ENCODE data around the gene BNC2. TPM values are rescaled to one million over a fixed set of nuclear protein-coding genes. Genes with fewer than 3 reads are reported as not detected.

The BNC2 gene
- total and polyA plus RNA-seq, 4 donors: 3.1 to 51.2 (median 16.9) TPM

DNA sequence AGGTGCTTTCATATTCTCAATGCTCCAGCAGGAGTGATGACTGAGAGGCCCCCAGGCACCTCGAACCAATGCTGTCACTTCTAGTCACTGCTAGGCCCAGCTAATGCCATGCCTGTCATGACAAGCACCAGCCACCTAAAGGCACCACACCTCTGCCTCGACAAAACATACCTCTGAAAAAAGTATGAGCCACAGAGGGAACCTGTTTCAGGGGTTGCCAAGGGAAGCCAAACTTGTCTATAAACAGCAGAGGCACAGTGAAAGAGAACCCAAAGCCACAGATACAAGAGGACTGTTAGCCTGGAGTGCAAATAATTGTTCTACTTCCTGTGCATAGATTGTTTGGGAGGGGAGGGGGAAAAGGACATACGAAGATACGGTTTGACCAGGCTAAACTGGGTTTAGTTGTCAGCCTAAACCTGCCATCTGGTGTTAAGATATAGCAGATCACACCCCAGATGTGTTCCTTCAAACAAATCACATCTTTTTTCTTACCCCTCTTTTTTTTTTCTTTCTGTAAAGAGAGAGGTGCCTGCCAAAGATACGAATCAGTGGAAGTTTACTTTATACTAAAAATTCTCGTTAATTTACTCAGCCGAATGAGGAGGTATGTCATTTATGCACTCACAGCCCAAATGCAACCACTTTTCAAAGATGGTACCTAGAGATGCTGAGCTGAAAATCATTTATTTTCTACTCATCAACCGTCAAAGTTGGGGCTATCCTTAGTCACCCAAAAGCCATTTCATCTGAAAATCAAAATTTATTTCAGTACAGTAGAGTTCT is 45.7 kb downstream of the BNC2 start:
- DNase-seq (ENCODE audit: low read depth in 4 of 6, low spot score in 6 of 6): no peak
- no peak overlapping the region for H3K4me3 ChIP-seq (ENCODE audit: low read depth, low read length)
- no peaks in the 10 kb centered on the region for H3K9me3 ChIP-seq (ENCODE audit: control insufficient read depth, insufficient read depth, low read length)
- WGBS (ENCODE audit: insufficient coverage): 50% methylated on average over 4 of the region's 8 CpGs
- H3K27me3 ChIP-seq (ENCODE audit: control insufficient read depth, insufficient read depth, low read length): peaks cover 8% of the 10 kb centered on the region
- no peak overlapping the region for H3K27ac ChIP-seq (ENCODE audit: low read depth, low read length)
- H3K36me3 ChIP-seq (ENCODE audit: control insufficient read depth, insufficient read depth, low read length): no peaks in the 10 kb centered on the region
- H3K4me1 ChIP-seq (ENCODE audit: control insufficient read depth, insufficient read depth, low read length): peaks cover 4% of the 10 kb centered on the region

DNA sequence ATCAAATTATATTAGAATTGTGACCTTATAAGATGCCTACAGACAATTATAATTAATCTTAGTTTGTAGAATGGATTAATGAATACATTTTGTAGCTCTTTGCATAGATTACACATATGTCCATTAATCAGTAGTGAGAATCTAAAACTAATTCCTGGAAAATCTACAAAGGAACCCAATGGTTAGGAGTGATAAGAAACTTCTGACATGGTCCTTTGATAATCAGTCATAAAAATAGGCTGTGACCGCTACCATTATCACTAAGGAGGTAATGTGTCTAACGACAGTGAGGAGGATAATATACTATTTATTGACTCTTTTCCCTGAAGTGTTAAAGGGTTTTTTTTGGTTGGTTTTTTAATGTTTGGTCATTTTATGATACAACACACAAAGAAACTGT is 46.6 kb downstream of the BNC2 start:
- Histone ChIP-seq H3K9me3 (ENCODE audit: control insufficient read depth, insufficient read depth, low read length) (no peaks in the 10 kb centered on the region), H3K4me3 (ENCODE audit: low read depth, low read length) (no peak overlapping the region), H3K27ac (ENCODE audit: low read depth, low read length) (no peak overlapping the region), H3K4me1 (ENCODE audit: control insufficient read depth, insufficient read depth, low read length) (peaks cover 2% of the 10 kb centered on the region), H3K27me3 (ENCODE audit: control insufficient read depth, insufficient read depth, low read length) (peaks cover 8% of the 10 kb centered on the region), H3K36me3 (ENCODE audit: control insufficient read depth, insufficient read depth, low read length) (no peaks in the 10 kb centered on the region)
- no CpG with 5 or more reads among the region's 2 CpGs for WGBS (ENCODE audit: insufficient coverage)
- DNase-seq (ENCODE audit: low read depth in 4 of 6, low spot score in 6 of 6): no peak

DNA sequence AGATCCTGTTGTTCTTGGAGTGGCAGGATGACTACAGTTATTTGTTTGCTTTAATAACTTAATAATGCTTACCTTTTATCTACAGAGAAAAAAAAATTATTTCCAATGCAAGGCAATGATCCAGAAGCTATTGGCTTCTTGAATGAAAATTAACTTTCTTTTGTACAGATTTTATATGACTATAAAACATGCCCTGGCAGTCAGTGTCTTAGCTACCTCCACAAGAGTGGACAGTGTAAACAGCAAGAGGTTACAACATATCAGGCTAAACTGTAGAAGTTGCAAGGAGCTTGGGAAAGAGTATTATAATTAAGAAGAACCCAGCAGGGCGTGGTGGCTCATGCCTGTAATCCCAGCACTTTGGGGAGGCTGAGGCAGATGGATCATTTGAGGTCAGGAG is 49.1 kb downstream of the BNC2 start:
- Histone ChIP-seq H3K36me3 (ENCODE audit: control insufficient read depth, insufficient read depth, low read length) (no peaks in the 10 kb centered on the region), H3K4me3 (ENCODE audit: low read depth, low read length) (no peak overlapping the region), H3K27me3 (ENCODE audit: control insufficient read depth, insufficient read depth, low read length) (peaks cover 4% of the 10 kb centered on the region), H3K27ac (ENCODE audit: low read depth, low read length) (no peak overlapping the region), H3K4me1 (ENCODE audit: control insufficient read depth, insufficient read depth, low read length) (no peaks in the 10 kb centered on the region), H3K9me3 (ENCODE audit: control insufficient read depth, insufficient read depth, low read length) (no peaks in the 10 kb centered on the region)
- no peak for DNase-seq (ENCODE audit: low read depth in 4 of 6, low spot score in 6 of 6)
- 100% methylated on average over 1 of the region's 1 CpG for WGBS (ENCODE audit: insufficient coverage)

DNA sequence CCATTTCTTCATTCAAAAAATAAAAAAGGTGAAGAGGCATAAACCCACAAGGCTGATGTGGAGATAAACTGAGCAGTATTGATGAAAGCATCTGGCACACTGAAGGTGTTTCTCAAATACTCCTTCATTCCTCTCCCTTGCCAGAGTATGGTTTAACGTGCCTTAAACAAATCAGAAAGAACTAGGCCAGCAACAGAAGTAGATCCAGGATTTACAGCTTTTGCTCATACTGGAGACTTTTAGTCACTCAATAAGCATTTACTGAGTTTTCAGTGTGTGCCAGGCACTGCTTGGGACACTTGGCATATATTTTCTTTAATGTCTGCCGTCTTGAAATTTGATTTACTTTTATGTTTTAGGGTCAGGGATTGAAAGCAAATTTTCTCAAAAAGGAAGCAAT is 53.0 kb downstream of the BNC2 start:
- Histone ChIP-seq H3K4me1 (ENCODE audit: control insufficient read depth, insufficient read depth, low read length) (no peaks in the 10 kb centered on the region), H3K27ac (ENCODE audit: low read depth, low read length) (no peak overlapping the region), H3K4me3 (ENCODE audit: low read depth, low read length) (no peak overlapping the region), H3K9me3 (ENCODE audit: control insufficient read depth, insufficient read depth, low read length) (no peaks in the 10 kb centered on the region), H3K36me3 (ENCODE audit: control insufficient read depth, insufficient read depth, low read length) (no peaks in the 10 kb centered on the region), H3K27me3 (ENCODE audit: control insufficient read depth, insufficient read depth, low read length) (no peaks in the 10 kb centered on the region)
- DNase-seq (ENCODE audit: low read depth in 4 of 6, low spot score in 6 of 6): no peak
- WGBS (ENCODE audit: insufficient coverage): 83% methylated on average over 1 of the region's 2 CpGs

DNA sequence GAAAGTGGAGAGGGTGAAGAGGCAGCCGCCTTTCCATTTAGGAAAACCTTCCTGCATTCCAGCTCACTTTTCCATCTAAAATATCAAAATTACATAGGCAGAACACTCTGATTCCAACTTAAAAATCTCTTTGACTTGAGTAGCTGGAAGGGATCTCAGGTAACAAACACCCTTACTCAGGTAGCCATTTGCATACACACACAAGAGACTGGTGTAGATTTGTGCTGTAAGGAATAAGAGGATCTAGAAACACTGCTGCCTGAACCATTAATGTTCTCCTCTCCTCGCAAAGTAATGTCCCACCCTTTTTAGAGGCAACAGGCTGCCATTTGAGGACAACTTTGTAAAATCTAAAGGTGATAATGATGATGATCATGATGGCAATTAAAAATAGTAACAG is 53.5 kb downstream of the BNC2 start:
- no CpG with 5 or more reads among the region's 2 CpGs for WGBS (ENCODE audit: insufficient coverage)
- DNase-seq (ENCODE audit: low read depth in 4 of 6, low spot score in 6 of 6): no peak
- Histone ChIP-seq H3K27me3 (ENCODE audit: control insufficient read depth, insufficient read depth, low read length) (no peaks in the 10 kb centered on the region), H3K36me3 (ENCODE audit: control insufficient read depth, insufficient read depth, low read length) (no peaks in the 10 kb centered on the region), H3K9me3 (ENCODE audit: control insufficient read depth, insufficient read depth, low read length) (no peaks in the 10 kb centered on the region), H3K27ac (ENCODE audit: low read depth, low read length) (no peak overlapping the region), H3K4me3 (ENCODE audit: low read depth, low read length) (no peak overlapping the region), H3K4me1 (ENCODE audit: control insufficient read depth, insufficient read depth, low read length) (no peaks in the 10 kb centered on the region)

DNA sequence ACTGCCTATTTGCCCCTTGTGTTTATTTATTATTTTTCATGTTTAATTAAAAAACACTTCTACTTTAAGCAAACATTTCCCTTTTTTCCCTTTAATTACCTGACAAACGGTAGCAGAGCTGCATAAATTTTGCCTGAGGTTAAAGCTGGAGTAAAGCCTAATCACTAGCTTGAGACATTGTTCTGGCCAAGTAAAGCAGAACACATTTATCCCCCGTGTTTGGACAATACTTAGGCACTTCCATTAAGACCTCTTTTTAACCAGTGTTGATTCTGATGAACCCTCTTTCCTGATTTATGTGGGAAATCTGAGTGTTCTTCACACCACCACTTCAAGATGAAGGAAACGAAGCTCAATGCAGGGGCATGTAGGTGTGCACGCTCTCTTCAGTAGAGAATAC is 54.5 kb downstream of the BNC2 start:
- Histone ChIP-seq H3K36me3 (ENCODE audit: control insufficient read depth, insufficient read depth, low read length) (no peaks in the 10 kb centered on the region), H3K27me3 (ENCODE audit: control insufficient read depth, insufficient read depth, low read length) (no peaks in the 10 kb centered on the region), H3K4me1 (ENCODE audit: control insufficient read depth, insufficient read depth, low read length) (no peaks in the 10 kb centered on the region), H3K4me3 (ENCODE audit: low read depth, low read length) (no peak overlapping the region), H3K27ac (ENCODE audit: low read depth, low read length) (no peak overlapping the region), H3K9me3 (ENCODE audit: control insufficient read depth, insufficient read depth, low read length) (no peaks in the 10 kb centered on the region)
- WGBS (ENCODE audit: insufficient coverage): 57% methylated on average over 3 of the region's 4 CpGs
- no peak for DNase-seq (ENCODE audit: low read depth in 4 of 6, low spot score in 6 of 6)

DNA sequence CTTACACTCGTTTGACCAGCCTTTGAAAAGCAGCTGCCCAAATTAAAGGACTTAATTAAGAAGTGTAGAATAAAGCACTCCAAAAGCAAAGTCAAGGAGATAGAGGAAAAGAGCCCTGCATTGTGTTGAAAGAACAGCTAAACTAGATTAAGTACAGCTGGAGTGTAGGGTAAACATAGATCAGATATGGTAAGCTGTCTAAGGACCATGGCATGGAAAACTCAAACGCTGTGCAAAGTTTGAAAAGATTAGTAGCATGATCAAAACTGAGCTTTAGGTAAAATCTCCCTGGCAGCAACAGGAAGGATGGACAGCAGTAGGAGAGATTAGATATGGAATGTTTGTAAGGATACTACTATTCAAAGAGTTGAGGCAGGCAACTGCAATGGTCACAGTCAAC is 55.4 kb downstream of the BNC2 start:
- WGBS (ENCODE audit: insufficient coverage): 80% methylated on average over 1 of the region's 2 CpGs
- H3K36me3 ChIP-seq (ENCODE audit: control insufficient read depth, insufficient read depth, low read length): no peaks in the 10 kb centered on the region
- no peaks in the 10 kb centered on the region for H3K4me1 ChIP-seq (ENCODE audit: control insufficient read depth, insufficient read depth, low read length)
- no peak overlapping the region for H3K4me3 ChIP-seq (ENCODE audit: low read depth, low read length)
- H3K27me3 ChIP-seq (ENCODE audit: control insufficient read depth, insufficient read depth, low read length): no peaks in the 10 kb centered on the region
- no peaks in the 10 kb centered on the region for H3K9me3 ChIP-seq (ENCODE audit: control insufficient read depth, insufficient read depth, low read length)
- no peak for DNase-seq (ENCODE audit: low read depth in 4 of 6, low spot score in 6 of 6)
- no peak overlapping the region for H3K27ac ChIP-seq (ENCODE audit: low read depth, low read length)

DNA sequence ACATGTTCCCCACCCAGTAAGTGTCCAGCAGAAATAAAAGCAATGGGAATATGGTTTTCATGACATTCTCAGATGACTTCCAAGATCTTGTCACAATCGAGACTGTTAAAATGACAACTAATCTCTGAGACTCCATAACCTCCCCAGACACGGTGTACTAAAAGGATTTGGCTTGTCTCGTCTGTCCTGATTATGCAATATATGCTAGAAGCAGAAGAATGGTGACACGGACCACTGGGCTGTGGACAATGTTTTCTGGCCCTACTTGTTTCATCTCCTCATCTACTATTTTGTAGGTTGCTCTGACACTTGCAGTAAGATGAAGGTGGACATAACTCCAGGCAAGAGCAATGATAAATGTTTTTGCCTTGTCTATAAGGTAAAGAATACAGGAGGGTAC is 56.6 kb downstream of the BNC2 start:
- WGBS (ENCODE audit: insufficient coverage): no CpG with 5 or more reads among the region's 4 CpGs
- no peak for DNase-seq (ENCODE audit: low read depth in 4 of 6, low spot score in 6 of 6)
- Histone ChIP-seq H3K9me3 (ENCODE audit: control insufficient read depth, insufficient read depth, low read length) (no peaks in the 10 kb centered on the region), H3K27me3 (ENCODE audit: control insufficient read depth, insufficient read depth, low read length) (no peaks in the 10 kb centered on the region), H3K27ac (ENCODE audit: low read depth, low read length) (no peak overlapping the region), H3K36me3 (ENCODE audit: control insufficient read depth, insufficient read depth, low read length) (no peaks in the 10 kb centered on the region), H3K4me1 (ENCODE audit: control insufficient read depth, insufficient read depth, low read length) (no peaks in the 10 kb centered on the region), H3K4me3 (ENCODE audit: low read depth, low read length) (no peak overlapping the region)

DNA sequence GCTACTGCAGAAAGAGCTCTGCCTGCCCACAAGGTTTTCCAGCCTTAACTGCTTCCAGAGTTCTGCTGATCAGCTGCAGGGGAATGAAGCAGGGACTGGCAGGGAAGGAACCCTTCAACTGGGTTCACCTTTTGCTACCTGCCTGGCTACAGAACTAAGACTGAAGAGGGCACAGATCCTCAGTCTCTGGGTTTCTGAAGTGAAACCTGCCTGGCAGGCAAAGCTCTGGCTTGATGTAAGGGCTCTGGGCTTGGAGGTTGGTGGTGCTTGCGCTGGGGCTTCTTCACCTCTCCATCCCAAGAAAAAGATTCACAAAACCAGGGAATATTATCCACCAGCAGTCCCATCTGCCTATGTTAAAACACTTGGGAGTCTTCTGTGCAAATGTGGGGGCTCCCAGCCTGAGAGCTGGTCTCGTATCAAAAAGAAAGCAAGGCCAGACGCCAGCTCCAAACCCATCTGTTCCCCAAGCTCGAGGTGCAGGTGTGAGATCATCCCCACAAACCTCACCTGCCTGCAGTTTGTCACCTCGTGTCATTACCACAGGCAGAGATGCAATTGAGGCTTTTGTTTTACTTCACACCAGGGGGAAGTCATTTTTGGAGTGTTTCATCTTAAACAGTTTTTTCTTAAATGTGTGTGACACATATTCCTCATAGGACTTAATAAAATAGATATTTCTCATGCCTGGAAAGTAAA is 58.3 kb downstream of the BNC2 start:
- Histone ChIP-seq H3K4me1 (ENCODE audit: control insufficient read depth, insufficient read depth, low read length) (no peaks in the 10 kb centered on the region), H3K4me3 (ENCODE audit: low read depth, low read length) (no peak overlapping the region), H3K36me3 (ENCODE audit: control insufficient read depth, insufficient read depth, low read length) (no peaks in the 10 kb centered on the region), H3K27ac (ENCODE audit: low read depth, low read length) (no peak overlapping the region), H3K27me3 (ENCODE audit: control insufficient read depth, insufficient read depth, low read length) (no peaks in the 10 kb centered on the region), H3K9me3 (ENCODE audit: control insufficient read depth, insufficient read depth, low read length) (no peaks in the 10 kb centered on the region)
- 87% methylated on average over 4 of the region's 5 CpGs for WGBS (ENCODE audit: insufficient coverage)
- DNase-seq (ENCODE audit: low read depth in 4 of 6, low spot score in 6 of 6): peak in 1 of 6 donors; percentile 31

Measured in spinal cord (tissue), 10 donors.